Left colon (tissue), 2 donors: ENCODE data around the gene SNRPA1. TPM values are rescaled to one million over a fixed set of nuclear protein-coding genes. Genes with fewer than 3 reads are reported as not detected.
"Not testable (repeated sequence)": the region's sequence is repeated elsewhere in the genome, so short reads cannot be mapped to it uniquely, and the experiment has no call there.

Experiments used
- ATAC-seq: fragments of 200-7000 bp; cut with Tn5 transposase; one replicate; pipeline ENCODE4 v1.9.1; 2020; ENCODE audit warnings: mild to moderate bottlenecking, moderate library complexity
- DNase-seq, 2 donors: peaks; one replicate each; pipeline ENCODE4 v3.0.0-alpha.2; 2020
- intact Hi-C, 2 donors: fragments of 100-400 bp; cut with DNase I in 1 of 2; cut with micrococcal nuclease in 1 of 2; formaldehyde crosslinking; loops; one replicate each; pipeline versions ENCODE4 v1.11.2 to v1.14.0; 2022; cut with DNase I, micrococcal nuclease
- total RNA-seq, 2 donors: library from RNA; stranded (reverse); fragmentation: NEBNext Ultra II Directional; extraction: Animal tissue kit (Norgen Biotek cat#: 25700); gene quantifications; one replicate each; pipeline ENCODE4 v1.2.1, GENCODE V29; 2021
- donor health status: DM: no; HTN: no; CAD: no.
- donor health status: DM: yes; HTN: yes; CAD: no.

Gene SNRPA1
- total RNA-seq, 2 donors from 2014 or later: 44.7 to 48.2 TPM

DNA sequence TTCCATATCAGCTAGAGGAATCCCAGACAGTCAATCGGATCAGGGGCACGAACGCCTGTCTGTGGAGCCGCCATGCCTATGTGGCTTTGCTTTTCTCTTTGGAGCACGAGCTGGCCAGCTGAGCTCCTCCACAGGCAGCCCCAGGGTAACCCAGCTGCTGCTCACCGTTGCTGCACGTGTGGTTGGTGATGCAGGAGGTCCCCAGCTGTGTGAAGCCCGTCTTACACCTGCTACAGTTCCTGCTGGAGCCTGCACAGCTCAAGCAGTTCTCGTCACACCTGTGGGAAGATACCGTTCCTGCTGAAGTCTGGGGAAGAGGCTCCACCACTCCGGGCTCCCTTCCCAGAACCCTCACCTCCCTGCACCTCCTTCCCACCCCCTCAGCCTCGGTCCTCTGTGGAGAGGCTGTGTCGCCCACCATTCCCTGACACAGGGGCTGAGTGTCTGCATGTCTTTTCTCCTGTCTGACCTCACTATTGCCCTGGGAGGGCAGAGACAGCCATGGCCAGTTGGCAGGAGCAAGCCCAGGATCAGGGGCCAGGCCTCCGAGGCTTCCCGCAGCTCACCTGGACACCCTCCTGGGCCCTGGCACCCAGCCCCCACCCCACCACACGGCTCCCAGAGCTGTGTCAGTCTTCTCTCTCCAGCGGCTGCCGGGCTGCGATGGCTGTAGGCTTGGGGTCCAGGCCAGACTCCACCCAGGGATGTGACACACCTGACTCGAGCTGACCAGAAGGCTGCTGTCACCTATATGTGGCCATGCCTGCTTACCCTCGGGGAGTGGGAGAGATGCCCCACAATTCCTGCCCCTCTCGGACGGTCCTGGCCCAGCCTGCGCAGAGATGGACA lies 12.2 kb upstream of the SNRPA1 start:
- peak; percentile 7 for ATAC-seq
- intact Hi-C loops: no loop called here
- peak in 1 of 2 donors; percentile 3 for DNase-seq

GRCh38 chr15:101306341-101307047 lies 11.4 kb upstream of the SNRPA1 start:
- intact Hi-C loops: no loop called here
- DNase-seq (peak in 1 of 2 donors; percentile 1), ATAC-seq (no peak)

- ATAC-seq: no peak
- intact Hi-C loops: no loop called here
- DNase-seq: no peak
Measured at GRCh38 chr15:101305820-101306255, 10.8 kb upstream of the SNRPA1 start.

GRCh38 chr15:101303408-101303807 lies 8.4 kb upstream of the SNRPA1 start:
- intact Hi-C loops: loop anchor here in 1 of 2 donors (5.0 kb wide), 1 partner anchor 199 kb away; no protein-coding TSS in a partner anchor
- ATAC-seq (no peak), DNase-seq (no peak)

- intact Hi-C loops: loop anchor here in 1 of 2 donors (5.0 kb wide), 1 partner anchor 346 kb away; no protein-coding TSS in a partner anchor
- DNase-seq (no peak), ATAC-seq (peak; percentile 14)
Measured at GRCh38 chr15:101296418-101297405, 1.7 kb upstream of the SNRPA1 start.

GRCh38 chr15:101295607-101296161 lies 636 bp upstream of the SNRPA1 start:
- intact Hi-C loops: loop anchor here in 1 of 2 donors (5.0 kb wide), 1 partner anchor 347 kb away; no protein-coding TSS in a partner anchor
- ATAC-seq (peak; percentile 56), DNase-seq (no peak)

GRCh38 chr15:101293122-101293521 lies 1.9 kb downstream of the SNRPA1 start:
- ATAC-seq (no peak), DNase-seq (no peak)
- intact Hi-C loops: no loop called here

- ATAC-seq (peak; percentile 63), DNase-seq (no peak)
- intact Hi-C loops: no loop called here
Measured at GRCh38 chr15:101288905-101289513, 6.0 kb downstream of the SNRPA1 start.

DNA sequence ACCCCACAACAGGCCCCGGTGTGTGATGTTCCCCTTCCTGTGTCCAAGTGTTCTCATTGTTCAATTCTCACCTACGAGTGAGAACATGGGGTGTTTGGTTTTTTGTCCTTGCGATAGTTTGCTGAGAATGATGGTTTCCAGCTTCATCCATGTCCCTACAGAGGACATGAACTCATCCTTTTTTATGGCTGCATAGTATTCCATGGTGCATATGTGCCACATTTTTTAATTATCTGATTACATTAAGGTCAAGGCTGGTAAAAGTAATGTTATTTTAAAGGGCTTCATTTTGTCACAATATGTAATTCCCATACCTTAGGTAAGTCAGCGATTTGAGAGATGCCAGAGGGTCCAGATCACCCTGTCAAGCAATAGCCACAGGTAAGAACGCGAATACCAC lies 7.7 kb downstream of the SNRPA1 start:
- intact Hi-C loops, DNase-seq: not testable (repeated sequence)

DNA sequence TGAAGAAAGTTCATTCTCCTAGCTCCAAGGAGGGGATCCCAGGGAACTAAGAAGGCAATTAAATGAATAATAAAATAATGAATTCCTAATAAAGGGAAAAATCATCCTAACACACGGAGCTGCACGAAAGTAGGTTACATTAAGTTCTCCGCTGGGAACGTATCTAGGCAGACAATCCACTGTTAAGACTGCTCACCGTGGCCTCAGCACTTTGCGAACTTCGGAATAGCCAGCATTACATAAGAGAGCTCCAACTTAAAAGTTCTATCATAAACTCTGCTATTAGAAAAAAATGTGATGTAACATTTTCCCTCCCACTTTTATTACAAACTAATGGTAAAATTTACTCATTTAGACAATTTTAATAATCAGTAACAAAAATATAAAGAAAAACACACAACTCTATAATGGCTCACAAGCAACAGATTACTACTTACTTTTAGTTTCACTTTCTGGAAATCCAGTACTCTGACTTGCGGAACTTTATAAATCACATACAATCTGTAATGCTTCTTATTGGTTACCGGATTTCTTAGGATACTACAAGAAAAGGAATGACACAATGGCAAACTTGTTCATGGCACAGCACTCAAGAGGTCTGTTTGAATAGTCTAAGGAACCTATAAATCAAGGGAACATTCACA lies 8.5 kb downstream of the SNRPA1 start:
- DNase-seq: no peak
- intact Hi-C loops: no loop called here
- no peak for ATAC-seq

More for the DNA sequence above, 7.7 kb downstream of the SNRPA1 start:
- not testable (repeated sequence) for ATAC-seq

DNA sequence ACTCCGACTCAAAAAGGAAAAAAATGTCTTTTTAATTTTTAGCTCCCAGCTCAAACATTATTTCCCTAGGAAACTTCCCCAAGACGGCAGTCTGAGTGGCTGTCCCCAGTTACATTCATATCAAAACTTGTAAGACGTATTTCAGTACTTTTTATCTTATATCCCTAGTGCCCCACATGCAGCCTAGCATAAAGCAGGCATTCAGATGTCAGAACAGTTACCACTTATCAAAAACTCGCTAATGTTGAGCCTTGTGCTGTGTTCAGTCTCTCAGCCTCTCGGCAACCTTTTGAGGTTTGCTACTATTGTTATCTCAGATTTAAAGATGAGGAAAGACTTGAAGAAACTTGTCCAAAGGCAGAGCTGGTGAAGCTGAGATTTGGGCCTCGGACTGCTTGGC lies 11.1 kb downstream of the SNRPA1 start:
- ATAC-seq (no peak), DNase-seq (no peak)
- intact Hi-C loops: no loop called here

GRCh38 chr15:101280007-101280406 lies 15.0 kb downstream of the SNRPA1 start:
- DNase-seq (no peak), ATAC-seq (peak; percentile 50)

DNA sequence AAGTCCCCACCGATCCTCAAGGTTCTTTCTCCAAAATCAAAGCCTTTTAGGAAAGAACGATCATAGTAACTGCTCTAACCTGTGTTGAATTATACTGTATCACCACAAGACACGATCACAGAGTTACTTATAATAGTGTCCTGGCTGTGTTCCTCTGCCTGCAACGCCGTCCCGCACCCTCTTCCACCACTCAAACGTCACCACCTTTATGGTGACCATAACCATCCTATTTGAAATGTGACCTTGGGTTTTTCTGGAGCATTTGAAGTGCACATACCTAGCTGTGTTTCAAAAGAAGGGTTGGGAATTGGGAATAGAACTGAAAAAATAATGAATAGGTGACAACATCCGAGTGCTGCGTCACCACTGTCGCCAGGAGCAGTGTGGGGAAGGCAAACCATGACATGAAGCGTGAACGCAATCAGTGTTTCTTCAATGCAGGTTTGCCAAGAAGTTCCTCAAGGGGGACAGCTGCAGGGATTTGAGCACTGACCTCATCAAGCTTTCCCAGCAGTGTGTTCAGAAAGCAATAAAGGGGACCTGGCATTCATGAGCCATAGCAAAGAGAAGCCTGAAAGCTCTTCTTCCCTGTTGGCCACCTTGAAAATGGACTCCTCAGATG lies 17.0 kb downstream of the SNRPA1 start:
- intact Hi-C loops: no loop called here
- ATAC-seq (peak; percentile 24), DNase-seq (no peak)

More at GRCh38 chr15:101280007-101280406, 15.0 kb downstream of the SNRPA1 start:
- intact Hi-C loops: no loop called here

- intact Hi-C loops: no loop called here
- DNase-seq: peak; percentile 89 to 97
- peak; percentile 81 for ATAC-seq
Measured at GRCh38 chr15:101277038-101277822, 17.8 kb downstream of the SNRPA1 start, which contains the start of gene SELENOS. Gene SELENOS (minus strand): TSS chr15:101277485. CDS start chr15:101277417, 68 bp downstream.

DNA sequence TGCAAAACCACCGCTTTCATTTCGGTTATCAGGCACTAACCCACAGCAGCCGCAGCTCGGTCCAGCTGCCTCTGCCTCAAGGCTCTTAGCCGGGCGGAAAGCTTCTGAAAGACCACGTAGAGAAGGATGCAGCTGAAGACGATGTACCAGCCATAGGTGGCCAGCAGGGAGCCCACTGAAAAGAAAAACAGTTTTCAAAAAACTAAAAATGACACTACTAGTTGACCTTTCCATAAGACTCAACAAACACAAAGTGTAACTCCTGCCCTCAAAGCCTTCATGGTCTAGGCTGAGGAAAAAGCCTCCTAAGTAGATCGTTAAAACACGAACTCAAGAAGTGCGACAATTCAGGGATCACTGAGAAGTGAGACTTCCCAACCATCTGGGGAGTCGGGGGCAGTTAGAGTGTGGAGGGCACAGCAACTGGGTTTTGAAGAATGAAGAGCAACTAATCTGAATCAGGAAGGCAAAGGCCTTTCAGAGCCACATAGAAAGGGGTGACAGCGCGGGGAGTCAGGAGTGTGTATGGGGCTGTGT lies 18.5 kb downstream of the SNRPA1 start:
- ATAC-seq (no peak), DNase-seq (peak in 1 of 2 donors; percentile 36)
- intact Hi-C loops: no loop called here

- ATAC-seq (no peak), DNase-seq (no peak)
- intact Hi-C loops: no loop called here
Measured at GRCh38 chr15:101275018-101275417, 20.0 kb downstream of the SNRPA1 start.
